Mesendoderm (in vitro differentiated cells): ENCODE measurements around the gene FTCD.

Experiments used
- DNase-seq: peaks from one replicate; pipeline ENCODE4 v3.0.0; 2013
- H2AK5ac ChIP-seq: 2 replicates; pipeline ENCODE4 v1.6.1; 2013; ENCODE audit warnings: low read length, inconsistent platforms
- H2BK120ac ChIP-seq: 2 replicates; pipeline ENCODE4 v1.6.1; 2013; ENCODE audit warnings: low read depth, mild to moderate bottlenecking, low read length, moderate library complexity, mixed read lengths
- H2BK15ac ChIP-seq: replicated peaks from 2 replicates; pipeline ENCODE4 v1.6.1; 2013; ENCODE audit warnings: low read depth, mild to moderate bottlenecking, moderate library complexity
- H2BK5ac ChIP-seq: 2 replicates; pipeline ENCODE4 v1.6.1; 2013; ENCODE audit warnings: low read length, inconsistent platforms
- H3K18ac ChIP-seq: 2 replicates; pipeline ENCODE4 v1.6.1; 2013; ENCODE audit warnings: mild to moderate bottlenecking, low read length, mixed read lengths
- H3K23ac ChIP-seq: one replicate; pipeline ENCODE4 v1.6.1; 2013; ENCODE audit warnings: low read length
- H3K27ac ChIP-seq: 2 replicates; pipeline ENCODE4 v1.5.1; 2013; ENCODE audit warnings: low read depth, mild to moderate bottlenecking, inconsistent platforms, low read length, moderate library complexity
- H3K27me3 ChIP-seq: 2 replicates; pipeline ENCODE4 v1.6.1; 2013; ENCODE audit warnings: low read length, control low read depth, mild to moderate bottlenecking, inconsistent platforms; ENCODE audit not compliant: insufficient read depth, poor library complexity
- H3K36me3 ChIP-seq: 2 replicates; pipeline ENCODE4 v1.6.1; 2013; ENCODE audit warnings: low read length, inconsistent platforms; ENCODE audit not compliant: control insufficient read depth, insufficient read depth
- H3K4ac ChIP-seq: one replicate; pipeline ENCODE4 v1.6.1; 2013; ENCODE audit warnings: low read depth, mild to moderate bottlenecking, low read length, moderate library complexity
- H3K4me1 ChIP-seq: 2 replicates; pipeline ENCODE4 v1.6.1; 2013; ENCODE audit warnings: low read depth, low read length, inconsistent platforms; ENCODE audit not compliant: control insufficient read depth
- H3K4me2 ChIP-seq: 2 replicates; pipeline ENCODE4 v1.6.1; 2013; ENCODE audit warnings: low read length
- H3K4me3 ChIP-seq: 2 replicates; pipeline ENCODE4 v1.5.1; 2013; ENCODE audit warnings: mild to moderate bottlenecking, low read length
- H3K56ac ChIP-seq: one replicate; pipeline ENCODE4 v1.6.1; 2013; ENCODE audit warnings: low read length
- H3K79me1 ChIP-seq: 2 replicates; pipeline ENCODE4 v1.6.1; 2013; ENCODE audit warnings: low read length, inconsistent platforms
- H3K79me2 ChIP-seq: 2 replicates; pipeline ENCODE4 v1.6.1; 2013; ENCODE audit warnings: mild to moderate bottlenecking, low read length; ENCODE audit not compliant: control insufficient read depth, insufficient read depth
- H3K9ac ChIP-seq: 2 replicates; pipeline ENCODE4 v1.6.1; 2013; ENCODE audit warnings: low read length, inconsistent platforms
- H4K5ac ChIP-seq: one replicate; pipeline ENCODE4 v1.6.1; 2013; ENCODE audit warnings: low read length
- H4K8ac ChIP-seq: one replicate; pipeline ENCODE4 v1.6.1; 2013; ENCODE audit warnings: low read depth, mild to moderate bottlenecking, control low read depth, low read length, moderate library complexity
- WGBS: extraction: QIAGEN DNeasy Blood & Tissue Kit; methylation state at CpG from one replicate; pipeline ENCODE4 v1.1.7; 2013; ENCODE audit warnings: low lambda C conversion rate, missing lambda C conversion rate; ENCODE audit not compliant: insufficient coverage; ENCODE audit errors: extremely low coverage; 5-methylcytosine and 5-hydroxymethylcytosine counted together

The FTCD gene

DNA sequence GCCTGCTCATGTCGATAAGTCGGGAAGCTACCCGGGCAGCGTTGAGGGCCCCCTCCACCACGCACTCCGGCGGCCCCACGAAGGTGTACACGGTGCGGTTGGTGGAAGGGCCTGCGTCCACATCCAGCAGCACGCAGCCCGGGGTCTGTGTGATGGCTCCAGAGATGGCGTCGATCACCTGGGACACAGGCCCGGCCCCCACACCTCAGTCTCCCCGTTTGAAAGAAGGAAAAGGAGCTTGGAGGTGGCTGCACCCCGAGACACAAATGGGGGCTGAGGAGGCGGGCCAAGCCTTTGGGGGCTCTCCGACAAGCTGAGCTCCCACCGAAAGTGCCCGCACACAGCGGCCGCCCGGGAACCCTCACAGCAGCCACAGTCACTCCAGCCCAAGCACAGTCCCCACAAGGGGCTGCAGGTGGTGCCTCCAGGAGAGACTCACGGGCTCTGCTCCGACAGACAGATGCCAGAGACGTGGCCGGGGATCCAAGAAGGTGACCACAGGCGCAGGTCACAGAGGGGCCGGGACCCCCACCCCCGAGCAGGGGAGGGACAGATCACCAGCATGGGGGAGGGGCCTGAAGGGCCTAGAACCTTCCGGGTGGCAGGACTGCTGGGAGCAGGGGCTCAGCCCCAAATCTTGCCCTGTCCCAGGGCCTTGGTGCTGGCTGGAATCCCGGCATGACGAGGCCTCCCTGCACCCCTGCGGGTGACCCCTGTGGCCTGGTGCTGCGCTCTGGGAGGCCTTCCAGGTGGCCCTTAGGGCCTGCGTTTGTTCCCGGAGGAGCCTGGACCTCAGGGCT is 1.0 kb downstream of the FTCD start:
- no CpG with 5 or more reads among the region's 39 CpGs for WGBS
- no peaks in the 10 kb centered on the region for H3K36me3 ChIP-seq
- H4K5ac ChIP-seq, result no peak overlapping the region
- H3K27me3 ChIP-seq, result no peaks in the 10 kb centered on the region
- H2BK15ac ChIP-seq, result no peak overlapping the region
- no peak overlapping the region for H3K9ac ChIP-seq
- H3K79me1 ChIP-seq, result no peaks in the 10 kb centered on the region
- H3K18ac ChIP-seq, result no peak overlapping the region
- no peak overlapping the region for H2BK120ac ChIP-seq
- H2BK5ac ChIP-seq, result no peak overlapping the region
- H3K4me2 ChIP-seq, result no peak overlapping the region
- H3K4me1 ChIP-seq, result no peaks in the 10 kb centered on the region
- no peaks in the 10 kb centered on the region for H3K79me2 ChIP-seq
- no peak overlapping the region for H2AK5ac ChIP-seq
- no peak overlapping the region for H4K8ac ChIP-seq
- peak overlapping the region; percentile 79 for H3K56ac ChIP-seq
- no peak overlapping the region for H3K27ac ChIP-seq
- no peak for DNase-seq
- no peak overlapping the region for H3K23ac ChIP-seq
- H3K4ac ChIP-seq, result no peak overlapping the region
- H3K4me3 ChIP-seq, result no peak overlapping the region

- peak overlapping the region; percentile 42 for H3K9ac ChIP-seq
- H2BK120ac ChIP-seq, result peak overlapping the region; percentile 33
- peak overlapping the region; percentile 5 for H3K18ac ChIP-seq
- no peak overlapping the region for H3K4ac ChIP-seq
- no peak overlapping the region for H3K23ac ChIP-seq
- H3K27me3 ChIP-seq, result no peaks in the 10 kb centered on the region
- H2BK15ac ChIP-seq, result no peak overlapping the region
- H3K4me1 ChIP-seq, result no peaks in the 10 kb centered on the region
- no peaks in the 10 kb centered on the region for H3K79me2 ChIP-seq
- H3K27ac ChIP-seq, result peak overlapping the region; percentile 27
- peak overlapping the region; percentile 79 for H3K56ac ChIP-seq
- DNase-seq, result peak; percentile 83
- no peak overlapping the region for H3K4me2 ChIP-seq
- H3K79me1 ChIP-seq, result no peaks in the 10 kb centered on the region
- no peak overlapping the region for H4K8ac ChIP-seq
- no CpG with 5 or more reads among the region's 33 CpGs for WGBS
- H3K4me3 ChIP-seq, result no peak overlapping the region
- no peak overlapping the region for H2BK5ac ChIP-seq
- peak overlapping the region; percentile 54 for H2AK5ac ChIP-seq
- H4K5ac ChIP-seq, result no peak overlapping the region
- H3K36me3 ChIP-seq, result no peaks in the 10 kb centered on the region
Observed at GRCh38 chr21:46153247-46154154, 1.9 kb downstream of the FTCD start.

- no peak overlapping the region for H3K27ac ChIP-seq
- no CpG with 5 or more reads among the region's 18 CpGs for WGBS
Observed at GRCh38 chr21:46152927-46153246, 2.5 kb downstream of the FTCD start.

GRCh38 chr21:46151989-46152926 is 3.1 kb downstream of the FTCD start:
- no peak overlapping the region for H2BK15ac ChIP-seq
- no CpG with 5 or more reads among the region's 45 CpGs for WGBS
- H3K9ac ChIP-seq, result peak overlapping the region; percentile 17
- H4K5ac ChIP-seq, result no peak overlapping the region
- H3K27me3 ChIP-seq, result no peaks in the 10 kb centered on the region
- no peak overlapping the region for H2BK120ac ChIP-seq
- H3K4me3 ChIP-seq, result no peak overlapping the region
- no peaks in the 10 kb centered on the region for H3K4me1 ChIP-seq
- H3K4ac ChIP-seq, result no peak overlapping the region
- no peaks in the 10 kb centered on the region for H3K36me3 ChIP-seq
- no peak overlapping the region for H2BK5ac ChIP-seq
- peak overlapping the region; percentile 66 for H3K56ac ChIP-seq
- no peak overlapping the region for H2AK5ac ChIP-seq
- no peak overlapping the region for H3K27ac ChIP-seq
- no peak overlapping the region for H3K18ac ChIP-seq
- DNase-seq, result no peak
- H3K4me2 ChIP-seq, result no peak overlapping the region
- H3K79me1 ChIP-seq, result no peaks in the 10 kb centered on the region
- H3K23ac ChIP-seq, result no peak overlapping the region
- H4K8ac ChIP-seq, result no peak overlapping the region
- no peaks in the 10 kb centered on the region for H3K79me2 ChIP-seq

More at GRCh38 chr21:46152927-46153246, 2.5 kb downstream of the FTCD start:
- Histone ChIP-seq H3K4ac (no peak overlapping the region), H3K4me3 (no peak overlapping the region), H3K4me1 (no peaks in the 10 kb centered on the region), H3K18ac (no peak overlapping the region), H3K36me3 (no peaks in the 10 kb centered on the region), H2BK5ac (no peak overlapping the region), H3K56ac (peak overlapping the region; percentile 66), H3K27me3 (no peaks in the 10 kb centered on the region), H2AK5ac (no peak overlapping the region), H2BK120ac (no peak overlapping the region), H3K9ac (peak overlapping the region; percentile 17), H4K8ac (no peak overlapping the region), H3K23ac (no peak overlapping the region), H3K79me2 (no peaks in the 10 kb centered on the region), H4K5ac (no peak overlapping the region), H3K4me2 (no peak overlapping the region), H3K79me1 (no peaks in the 10 kb centered on the region), H2BK15ac (no peak overlapping the region)
- DNase-seq, result no peak

DNA sequence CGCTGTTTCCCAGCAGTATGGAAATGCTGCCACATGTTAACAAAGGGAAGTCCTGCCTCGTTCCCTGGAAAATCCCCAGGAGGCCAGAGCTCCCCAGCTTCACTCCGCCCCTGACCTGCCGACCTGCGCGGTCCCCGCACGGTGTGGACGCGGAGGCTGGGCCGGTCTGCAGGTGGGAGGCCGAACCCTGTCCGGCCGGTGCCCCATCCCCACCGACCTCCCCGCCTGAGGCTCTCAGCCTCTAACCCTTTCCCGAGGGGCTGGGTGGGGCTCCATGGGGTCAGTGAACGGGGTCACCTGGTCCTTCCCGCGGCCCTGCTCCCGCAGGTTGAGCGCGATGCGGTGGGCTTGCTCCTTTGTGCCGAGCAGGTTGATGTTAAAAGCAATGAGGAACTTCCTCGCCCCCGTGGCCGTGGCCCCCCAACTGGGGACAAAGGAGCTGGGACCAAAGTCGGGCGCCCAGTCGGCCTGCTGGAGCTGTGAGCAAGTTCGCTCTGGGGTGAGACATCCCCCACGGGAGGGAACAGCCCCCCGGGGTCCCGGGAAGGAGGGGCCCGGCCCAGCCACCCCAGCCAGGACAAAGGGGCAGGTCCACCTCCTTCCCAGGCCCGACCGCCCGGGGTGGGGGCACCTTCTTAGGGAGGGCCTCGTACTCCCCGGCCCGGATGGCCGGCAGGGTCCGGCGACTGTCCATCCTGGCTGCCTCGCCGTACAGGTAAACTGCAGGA is 4.0 kb downstream of the FTCD start:
- Histone ChIP-seq H3K56ac (no peak overlapping the region), H3K4me3 (no peak overlapping the region), H3K27me3 (no peaks in the 10 kb centered on the region), H4K8ac (no peak overlapping the region), H3K9ac (no peak overlapping the region), H3K18ac (no peak overlapping the region), H3K27ac (no peak overlapping the region), H2BK5ac (no peak overlapping the region), H3K4ac (no peak overlapping the region), H3K36me3 (no peaks in the 10 kb centered on the region), H2BK120ac (no peak overlapping the region), H4K5ac (no peak overlapping the region), H2BK15ac (no peak overlapping the region), H3K4me2 (no peak overlapping the region), H2AK5ac (no peak overlapping the region), H3K79me1 (no peaks in the 10 kb centered on the region), H3K79me2 (no peaks in the 10 kb centered on the region), H3K23ac (no peak overlapping the region), H3K4me1 (no peaks in the 10 kb centered on the region)
- WGBS, result no CpG with 5 or more reads among the region's 47 CpGs
- no peak for DNase-seq
